Activated B cell treated with CpG ODN at 0.5 μM for 24 hours (primary cell): ENCODE results near the gene PTGS1. TPM values are rescaled to one million over a fixed set of nuclear protein-coding genes. Genes with fewer than 3 reads are reported as not detected.
"Not testable (repeated sequence)": the region's sequence is repeated elsewhere in the genome, so short reads cannot be mapped to it uniquely, and the experiment has no call there.

Source experiments
- ATAC-seq: fragments of 200-7000 bp; cut with Tn5 transposase; one replicate; pipeline ENCODE4 v1.10.0; 2021; ENCODE audit warnings: low read depth, mild to moderate bottlenecking, moderate library complexity
- CTCF ChIA-PET: fragments of 350-600 bp; sonication (Branson Sonifier 250); formaldehyde crosslinking; loops from one replicate; lab custom pipeline; 2021; ENCODE audit warnings: antibody characterized with exemption; lab: Charles Lee
- POLR2A ChIA-PET: fragments of 350-600 bp; sonication (Branson Sonifier 250); formaldehyde crosslinking; loops from one replicate; lab custom pipeline; 2021; ENCODE audit warnings: antibody characterized with exemption; lab: Charles Lee
- DNase-seq: peaks from one replicate; pipeline ENCODE4 v3.0.0; 2022
- H3K27ac Mint-ChIP-seq: one replicate; pipeline ENCODE4 v1.8.0; 2020; ENCODE audit warnings: mixed read lengths
- H3K27me3 Mint-ChIP-seq: one replicate; pipeline ENCODE4 v1.8.0; 2021; ENCODE audit warnings: mixed read lengths
- H3K36me3 Mint-ChIP-seq: one replicate; pipeline ENCODE4 v1.8.0; 2021; ENCODE audit warnings: low read depth, mixed read lengths
- H3K4me1 Mint-ChIP-seq: one replicate; pipeline ENCODE4 v1.8.0; 2021; ENCODE audit warnings: mixed read lengths
- H3K4me3 Mint-ChIP-seq: one replicate; pipeline ENCODE4 v1.8.0; 2020; ENCODE audit warnings: mild to moderate bottlenecking, mixed read lengths
- H3K9me3 Mint-ChIP-seq: one replicate; pipeline ENCODE4 v1.8.0; 2020; ENCODE audit warnings: mixed read lengths
- intact Hi-C: fragments of 100-400 bp; cut with micrococcal nuclease; formaldehyde crosslinking; loops from one replicate; pipeline ENCODE4 v1.15.1; 2024
- total RNA-seq: library from RNA; stranded (reverse); gene quantifications from 2 replicates; pipeline ENCODE4 v1.2.3, GENCODE V29; 2022
- TF ChIP-seq, protein P1 (sequence below): fragments of 200-600 bp; IDR thresholded peaks from one replicate; pipeline ENCODE4 v1.8.0; 2022; ENCODE audit warnings: antibody characterized with exemption, mild to moderate bottlenecking

The PTGS1 gene
- total RNA-seq, 1 donor from 2014 or later: 9.4 TPM

DNA sequence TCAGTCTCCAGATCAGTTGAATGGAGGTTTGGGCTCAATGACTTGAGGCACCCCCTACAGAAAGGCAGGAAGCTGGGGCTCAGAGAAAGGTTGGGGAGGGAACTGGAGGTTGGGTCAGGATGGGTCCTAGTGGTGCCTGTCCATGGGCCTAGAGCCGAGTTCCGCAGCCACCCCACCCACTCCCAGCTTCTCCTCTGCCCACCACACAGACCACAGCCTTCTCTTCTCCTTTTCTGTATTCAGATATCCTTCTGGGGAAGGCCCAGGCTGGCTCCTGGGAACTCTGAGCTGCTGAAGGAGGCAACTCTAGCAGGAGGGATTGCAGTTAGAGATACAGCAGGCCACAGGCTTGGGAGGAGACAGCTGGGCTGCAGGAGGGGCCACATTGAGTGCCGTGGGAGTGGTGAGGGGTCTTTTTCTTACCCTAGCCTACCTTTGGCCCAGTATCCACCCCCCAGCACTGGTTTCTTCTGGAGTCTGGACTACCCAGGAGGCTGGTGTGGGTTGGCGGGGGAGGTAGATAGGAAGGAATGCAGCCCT is 15.4 kb upstream of the PTGS1 start:
- Mint-ChIP-seq H3K4me3 (no peak overlapping the region), H3K9me3 (peaks cover 7% of the 10 kb centered on the region), H3K4me1 (no peaks in the 10 kb centered on the region), H3K36me3 (no peaks in the 10 kb centered on the region), H3K27ac (no peak overlapping the region), H3K27me3 (peaks cover 3% of the 10 kb centered on the region)
- TF ChIP-seq, protein P1, sequence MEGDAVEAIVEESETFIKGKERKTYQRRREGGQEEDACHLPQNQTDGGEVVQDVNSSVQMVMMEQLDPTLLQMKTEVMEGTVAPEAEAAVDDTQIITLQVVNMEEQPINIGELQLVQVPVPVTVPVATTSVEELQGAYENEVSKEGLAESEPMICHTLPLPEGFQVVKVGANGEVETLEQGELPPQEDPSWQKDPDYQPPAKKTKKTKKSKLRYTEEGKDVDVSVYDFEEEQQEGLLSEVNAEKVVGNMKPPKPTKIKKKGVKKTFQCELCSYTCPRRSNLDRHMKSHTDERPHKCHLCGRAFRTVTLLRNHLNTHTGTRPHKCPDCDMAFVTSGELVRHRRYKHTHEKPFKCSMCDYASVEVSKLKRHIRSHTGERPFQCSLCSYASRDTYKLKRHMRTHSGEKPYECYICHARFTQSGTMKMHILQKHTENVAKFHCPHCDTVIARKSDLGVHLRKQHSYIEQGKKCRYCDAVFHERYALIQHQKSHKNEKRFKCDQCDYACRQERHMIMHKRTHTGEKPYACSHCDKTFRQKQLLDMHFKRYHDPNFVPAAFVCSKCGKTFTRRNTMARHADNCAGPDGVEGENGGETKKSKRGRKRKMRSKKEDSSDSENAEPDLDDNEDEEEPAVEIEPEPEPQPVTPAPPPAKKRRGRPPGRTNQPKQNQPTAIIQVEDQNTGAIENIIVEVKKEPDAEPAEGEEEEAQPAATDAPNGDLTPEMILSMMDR: no peak
- intact Hi-C loops: no loop called here
- DNase-seq (no peak), ATAC-seq (no peak)
- CTCF ChIA-PET: no interaction called here
- POLR2A ChIA-PET: no interaction called here

DNA sequence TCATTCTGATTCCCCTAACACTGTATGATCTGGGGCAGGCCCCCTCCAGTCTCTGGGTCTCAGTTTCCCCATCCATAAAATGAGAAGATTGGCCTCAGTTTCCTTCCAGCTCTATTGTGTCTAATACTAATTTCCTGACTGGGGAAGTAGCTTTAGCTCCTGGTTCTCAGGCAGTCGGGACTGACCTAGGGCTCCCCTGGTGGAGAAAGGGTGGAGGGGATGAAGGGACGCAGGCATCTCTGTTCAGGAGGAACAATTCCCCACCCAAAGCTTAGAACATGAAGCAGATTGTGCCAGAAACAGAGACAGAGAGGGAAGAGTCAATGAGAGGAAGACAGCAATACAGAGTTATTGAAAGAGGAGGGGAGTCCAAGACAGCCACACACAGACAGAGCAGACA is 14.2 kb upstream of the PTGS1 start:
- CTCF ChIA-PET: interaction anchor here (1.1 to 1.2 kb wide), 2 partner anchors 14 to 232 kb away, joined by 3 read pairs; partner anchors contain the start of gene PTGS1
- TF ChIP-seq, protein P1: no peak
- DNase-seq: no peak
- no peak overlapping the region for H3K27ac Mint-ChIP-seq
- no peak for ATAC-seq
- intact Hi-C loops: no loop called here
- no peaks in the 10 kb centered on the region for H3K4me1 Mint-ChIP-seq
- H3K27me3 Mint-ChIP-seq: no peaks in the 10 kb centered on the region
- H3K9me3 Mint-ChIP-seq: peaks cover 7% of the 10 kb centered on the region
- no peaks in the 10 kb centered on the region for H3K36me3 Mint-ChIP-seq
- no peak overlapping the region for H3K4me3 Mint-ChIP-seq
- POLR2A ChIA-PET: no interaction called here

DNA sequence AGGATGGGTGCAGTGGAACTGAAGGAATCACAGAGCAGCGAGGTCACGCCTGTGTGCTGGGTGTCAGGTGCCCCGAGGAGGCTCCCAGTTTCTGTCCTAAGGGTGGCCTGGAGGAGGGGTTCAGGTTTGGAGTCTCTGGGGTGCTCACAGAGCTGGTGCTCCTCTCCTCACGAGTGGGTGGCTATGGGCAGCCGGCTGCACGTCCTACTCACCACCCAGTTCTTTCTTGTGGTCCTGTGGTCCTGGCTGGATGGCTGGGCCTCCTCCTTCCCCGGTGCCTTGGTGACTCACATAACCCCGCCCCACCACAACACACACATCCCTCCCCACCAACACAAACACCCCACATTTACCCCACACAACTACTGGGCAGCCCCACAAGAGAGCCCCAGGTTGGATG is 9.9 kb upstream of the PTGS1 start:
- DNase-seq: no peak
- no peak for ATAC-seq
- no peaks in the 10 kb centered on the region for H3K4me1 Mint-ChIP-seq
- no peaks in the 10 kb centered on the region for H3K36me3 Mint-ChIP-seq
- H3K9me3 Mint-ChIP-seq: peaks cover 7% of the 10 kb centered on the region
- intact Hi-C loops: no loop called here
- H3K27me3 Mint-ChIP-seq: no peaks in the 10 kb centered on the region
- TF ChIP-seq, protein P1: no peak
- no peak overlapping the region for H3K4me3 Mint-ChIP-seq
- POLR2A ChIA-PET: no interaction called here
- CTCF ChIA-PET: interaction anchor here (1.0 kb wide), 1 partner anchor 10 kb away, joined by 3 read pairs; no protein-coding TSS in a partner anchor
- no peak overlapping the region for H3K27ac Mint-ChIP-seq

DNA sequence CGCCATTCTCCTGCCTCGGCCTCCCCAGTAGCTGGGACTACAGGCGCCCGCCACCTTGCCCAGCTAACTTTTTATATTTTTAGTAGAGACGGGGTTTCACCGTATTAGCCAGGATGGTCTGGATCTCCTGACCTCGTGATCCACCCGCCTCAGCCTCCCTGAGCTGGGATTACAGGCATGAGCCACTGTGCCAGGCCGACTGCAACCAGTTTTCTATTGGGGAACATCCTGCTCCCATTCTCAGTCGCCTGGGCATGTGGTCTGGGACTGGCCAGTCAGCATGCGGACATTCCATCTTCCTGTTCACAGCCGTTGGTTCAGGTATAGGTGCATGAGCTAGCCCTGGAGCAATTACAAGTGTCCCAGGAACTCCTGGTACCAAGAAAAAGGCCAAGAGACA is 7.7 kb upstream of the PTGS1 start:
- CTCF ChIA-PET, H3K4me3 Mint-ChIP-seq: not testable (repeated sequence)

DNA sequence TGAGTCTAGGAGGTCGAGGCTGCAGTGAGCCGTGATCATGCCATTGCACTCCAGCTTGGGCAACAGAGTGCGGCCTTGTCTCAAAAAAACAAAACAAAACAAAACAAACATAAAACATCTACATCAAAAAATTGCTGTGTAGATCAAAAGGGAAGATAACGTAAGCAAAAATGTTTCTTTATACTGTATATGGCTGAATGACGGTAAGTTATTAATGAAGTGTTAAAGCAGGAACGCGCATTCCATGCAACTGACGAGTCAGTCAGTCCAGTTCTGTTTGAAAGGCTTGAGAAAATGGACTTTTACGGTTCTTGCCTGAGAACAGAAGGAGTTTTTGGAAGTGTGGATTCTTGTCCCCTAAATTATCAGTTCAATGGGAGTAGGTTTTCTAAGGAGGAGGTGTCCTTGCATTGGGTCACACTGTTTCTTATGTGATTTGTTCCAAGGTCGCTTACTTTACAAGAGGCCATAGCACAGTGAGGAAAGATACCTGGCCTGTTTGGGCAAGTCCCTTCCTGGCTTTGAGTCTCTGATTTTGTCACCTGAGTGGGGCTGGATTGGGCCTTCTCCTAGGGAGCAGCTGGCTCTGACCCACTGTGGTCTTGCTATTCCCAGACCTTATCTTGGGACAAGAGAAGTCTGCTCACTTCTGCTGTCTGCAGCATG is 6.6 kb upstream of the PTGS1 start:
- TF ChIP-seq, protein P1: no peak
- ChIA-PET CTCF (no interaction called here), POLR2A (no interaction called here)
- Mint-ChIP-seq H3K4me1 (no peaks in the 10 kb centered on the region), H3K27ac (no peak overlapping the region), H3K4me3 (no peak overlapping the region), H3K36me3 (no peaks in the 10 kb centered on the region), H3K9me3 (peaks cover 1% of the 10 kb centered on the region), H3K27me3 (no peaks in the 10 kb centered on the region)
- intact Hi-C loops: no loop called here
- ATAC-seq (no peak), DNase-seq (no peak)

More for the DNA sequence above, 7.7 kb upstream of the PTGS1 start:
- ATAC-seq, H3K27me3 Mint-ChIP-seq, H3K4me1 Mint-ChIP-seq, intact Hi-C loops, H3K27ac Mint-ChIP-seq, DNase-seq, H3K9me3 Mint-ChIP-seq, POLR2A ChIA-PET, H3K36me3 Mint-ChIP-seq: not testable (repeated sequence)
